CD14-positive monocyte (primary cell): ENCODE results near the gene RECQL5. TPM values are rescaled to one million over a fixed set of nuclear protein-coding genes. Genes with fewer than 3 reads are reported as not detected.

Source experiments
- DNase-seq, 3 donors: peaks; one replicate each; pipeline ENCODE4 v3.0.0-alpha.2; 2011 to 2022
- H2AFZ ChIP-seq: 2 replicates; pipeline ENCODE4 v1.6.0; 2012; ENCODE audit warnings: mild to moderate bottlenecking, low read depth, low read length, inconsistent platforms; ENCODE audit not compliant: insufficient read depth, poor library complexity, severe bottlenecking
- H3K27ac ChIP-seq, 2 donors: 1 replicate in 1 of 2; 2 replicates in 1 of 2; pipeline ENCODE4 v1.5.1; 2012 to 2013; ENCODE audit warnings: low read length in 2 of 2, control low read depth in 1 of 2, inconsistent platforms in 1 of 2, low read depth in 1 of 2, mild to moderate bottlenecking in 1 of 2
- H3K27me3 ChIP-seq, 2 donors: one replicate each; pipeline versions ENCODE4 v1.6.0 to v1.6.1; 2011 to 2013; ENCODE audit warnings: low read length in 2 of 2; ENCODE audit not compliant: control insufficient read depth in 2 of 2, insufficient read depth in 2 of 2
- H3K36me3 ChIP-seq, 2 donors: replicated peaks in 1 of 2; 1 replicate in 1 of 2; 2 replicates in 1 of 2; pipeline versions ENCODE4 v1.5.1 to v1.6.1; 2012 to 2013; ENCODE audit warnings: low read length in 2 of 2, control low read depth in 1 of 2, inconsistent platforms in 1 of 2, mild to moderate bottlenecking in 1 of 2; ENCODE audit not compliant: insufficient read depth in 2 of 2, control insufficient read depth in 1 of 2
- H3K4me1 ChIP-seq, 2 donors: 1 replicate in 1 of 2; 2 replicates in 1 of 2; pipeline versions ENCODE4 v1.5.1 to v1.6.1; 2012 to 2013; ENCODE audit warnings: low read length in 2 of 2, control low read depth in 1 of 2, inconsistent platforms in 1 of 2, mild to moderate bottlenecking in 1 of 2, moderate library complexity in 1 of 2; ENCODE audit not compliant: insufficient read depth in 2 of 2, control insufficient read depth in 1 of 2
- H3K4me2 ChIP-seq: replicated peaks from 2 replicates; pipeline ENCODE3; 2012; ENCODE audit warnings: low read length, moderate library complexity, mild to moderate bottlenecking; ENCODE audit not compliant: poor library complexity, severe bottlenecking; ENCODE audit errors: extremely low read depth
- H3K4me3 ChIP-seq, 3 experiments: fragments of 200-600 bp in 1 of 3; sonication (generic) in 1 of 3; replicated peaks in 1 of 3; 1 replicate in 2 of 3; 2 replicates in 1 of 3; pipeline ENCODE4 v1.5.1; 2011 to 2013; ENCODE audit warnings: low read length in 3 of 3, mild to moderate bottlenecking in 3 of 3, control low read depth in 2 of 3, low read depth in 2 of 3, inconsistent platforms in 1 of 3, moderate library complexity in 1 of 3
- H3K79me2 ChIP-seq: 2 replicates; pipeline ENCODE4 v1.6.0; 2012; ENCODE audit warnings: mild to moderate bottlenecking, control low read depth, inconsistent platforms, low read length, moderate library complexity; ENCODE audit not compliant: insufficient read depth
- H3K9ac ChIP-seq: 2 replicates; pipeline ENCODE4 v1.6.0; 2017; ENCODE audit warnings: low read length, mild to moderate bottlenecking; ENCODE audit not compliant: insufficient read depth, poor library complexity, severe bottlenecking
- H3K9me3 ChIP-seq, 2 donors: replicated peaks in 1 of 2; 1 replicate in 1 of 2; 2 replicates in 1 of 2; pipeline versions ENCODE4 v1.5.1 to v1.6.1; 2012 to 2013; ENCODE audit warnings: low read length in 2 of 2, control low read depth in 1 of 2; ENCODE audit not compliant: control insufficient read depth in 1 of 2, insufficient read depth in 1 of 2
- H4K20me1 ChIP-seq: 2 replicates; pipeline ENCODE4 v1.6.0; 2012; ENCODE audit warnings: mild to moderate bottlenecking, low read length, control low read depth, moderate library complexity; ENCODE audit not compliant: insufficient read depth
- H3K27ac Mint-ChIP-seq, 7 donors: one replicate each; pipeline ENCODE4 v1.8.0; 2020; ENCODE audit warnings: mild to moderate bottlenecking in 7 of 7, mixed read lengths in 7 of 7, moderate library complexity in 6 of 7, inconsistent platforms in 2 of 7
- H3K27me3 Mint-ChIP-seq, 3 donors: one replicate each; pipeline ENCODE4 v1.8.0; 2021 to 2022; ENCODE audit warnings: low read depth in 3 of 3, mild to moderate bottlenecking in 3 of 3, mixed read lengths in 3 of 3, moderate library complexity in 3 of 3, inconsistent platforms in 1 of 3
- H3K36me3 Mint-ChIP-seq, 2 donors: one replicate each; pipeline ENCODE4 v1.8.0; 2020; ENCODE audit warnings: mixed read lengths in 2 of 2, inconsistent platforms in 1 of 2, mild to moderate bottlenecking in 1 of 2
- H3K4me1 Mint-ChIP-seq: one replicate; pipeline ENCODE4 v1.8.0; 2020; ENCODE audit warnings: mild to moderate bottlenecking, mixed read lengths
- H3K4me3 Mint-ChIP-seq, 2 donors: one replicate each; pipeline ENCODE4 v1.8.0; 2020; ENCODE audit warnings: mild to moderate bottlenecking in 2 of 2, mixed read lengths in 2 of 2, moderate library complexity in 1 of 2
- H3K9me3 Mint-ChIP-seq, 7 donors: one replicate each; pipeline ENCODE4 v1.8.0; 2020 to 2022; ENCODE audit warnings: mixed read lengths in 7 of 7, mild to moderate bottlenecking in 6 of 7, moderate library complexity in 6 of 7, inconsistent platforms in 2 of 7
- CTCF ChIP-seq: fragments of 200-600 bp; IDR thresholded peaks from one replicate; pipeline ENCODE4 v1.8.0; 2022; ENCODE audit warnings: antibody characterized with exemption, mild to moderate bottlenecking
- WGBS: methylation state at CpG from one replicate; pipeline ENCODE4 v1.1.5; 2013; ENCODE audit warnings: missing lambda C conversion rate; ENCODE audit not compliant: insufficient coverage; 5-methylcytosine and 5-hydroxymethylcytosine counted together
- intact Hi-C, 2 donors: fragments of 100-400 bp; cut with micrococcal nuclease; formaldehyde crosslinking; loops; one replicate each; pipeline versions ENCODE4 v1.15.0 to v1.15.1; 2023
- polyA plus RNA-seq, 3 donors: library from polyadenylated mRNA; depleted of rRNA in 1 of 3; unstranded in 2 of 3; stranded (reverse) in 1 of 3; fragments of 300-500 nt in 2 of 3; fragments of >200 nt in 1 of 3; fragmentation: Illumina TruSeq in 2 of 3; gene quantifications; 1 replicate in 2 of 3; 2 replicates in 1 of 3; pipeline ENCODE4 v1.2.3, GENCODE V29; 2012 to 2021

Gene RECQL5
- polyA plus RNA-seq, 3 donors: 3.1 to 27.7 (median 4.4) TPM

GRCh38 chr17:75623386-75623785 is 43.6 kb downstream of the RECQL5 start:
- Histone ChIP-seq H3K27ac (no peak overlapping the region), H3K4me2 (no peak overlapping the region), H3K9ac (no peak overlapping the region), H3K4me3 (no peak overlapping the region), H3K27me3 (no peaks in the 10 kb centered on the region), H4K20me1 (no peaks in the 10 kb centered on the region), H3K9me3 (no peaks in the 10 kb centered on the region), H3K36me3 (peaks cover 94 to 96% of the 10 kb centered on the region in 2 donors), H3K79me2 (no peaks in the 10 kb centered on the region), H3K4me1 (no peaks in the 10 kb centered on the region), H2AFZ (no peak overlapping the region)
- H3K4me3 Mint-ChIP-seq: no peak overlapping the region
- DNase-seq: no peak
- no peak for TF ChIP-seq CTCF
- peaks cover 58 to 100% of the 10 kb centered on the region in 2 donors for H3K36me3 Mint-ChIP-seq
- peaks cover 0 to 4% (median 3%) of the 10 kb centered on the region in 3 donors for H3K27me3 Mint-ChIP-seq
- H3K4me1 Mint-ChIP-seq: no peaks in the 10 kb centered on the region
- no peak overlapping the region for H3K27ac Mint-ChIP-seq
- intact Hi-C loops: no loop called here
- H3K9me3 Mint-ChIP-seq: peaks cover 0 to 2% (median 0%) of the 10 kb centered on the region in 7 donors
- WGBS: 94% methylated on average over 7 of the region's 9 CpGs

- no peaks in the 10 kb centered on the region for H4K20me1 ChIP-seq
- H3K27me3 ChIP-seq: no peaks in the 10 kb centered on the region
- no peak overlapping the region for H3K27ac ChIP-seq
- H3K4me3 Mint-ChIP-seq: no peak overlapping the region
- no peak overlapping the region for H3K9ac ChIP-seq
- H3K27ac Mint-ChIP-seq: no peak overlapping the region
- H3K4me3 ChIP-seq: no peak overlapping the region
- no peak overlapping the region for H2AFZ ChIP-seq
- 90% methylated on average over 11 of the region's 15 CpGs for WGBS
- H3K4me1 ChIP-seq: no peaks in the 10 kb centered on the region
- H3K79me2 ChIP-seq: no peaks in the 10 kb centered on the region
- H3K9me3 ChIP-seq: no peaks in the 10 kb centered on the region
- no peak for TF ChIP-seq CTCF
- DNase-seq: no peak
- H3K4me1 Mint-ChIP-seq: no peaks in the 10 kb centered on the region
- no peak overlapping the region for H3K4me2 ChIP-seq
- peaks cover 63 to 100% of the 10 kb centered on the region in 2 donors for H3K36me3 Mint-ChIP-seq
- H3K36me3 ChIP-seq: peaks cover 94 to 96% of the 10 kb centered on the region in 2 donors
- intact Hi-C loops: no loop called here
- H3K27me3 Mint-ChIP-seq: peaks cover 0 to 4% (median 3%) of the 10 kb centered on the region in 3 donors
- peaks cover 0 to 2% (median 0%) of the 10 kb centered on the region in 7 donors for H3K9me3 Mint-ChIP-seq
These were observed 44.1 kb downstream of the RECQL5 start for GRCh38 chr17:75622771-75623273.
